ENCODE results near the gene PLEKHN1.
A peak's percentile ranks its signal among the peaks of the same experiment; 100 is the strongest.

The PLEKHN1 gene

DNA sequence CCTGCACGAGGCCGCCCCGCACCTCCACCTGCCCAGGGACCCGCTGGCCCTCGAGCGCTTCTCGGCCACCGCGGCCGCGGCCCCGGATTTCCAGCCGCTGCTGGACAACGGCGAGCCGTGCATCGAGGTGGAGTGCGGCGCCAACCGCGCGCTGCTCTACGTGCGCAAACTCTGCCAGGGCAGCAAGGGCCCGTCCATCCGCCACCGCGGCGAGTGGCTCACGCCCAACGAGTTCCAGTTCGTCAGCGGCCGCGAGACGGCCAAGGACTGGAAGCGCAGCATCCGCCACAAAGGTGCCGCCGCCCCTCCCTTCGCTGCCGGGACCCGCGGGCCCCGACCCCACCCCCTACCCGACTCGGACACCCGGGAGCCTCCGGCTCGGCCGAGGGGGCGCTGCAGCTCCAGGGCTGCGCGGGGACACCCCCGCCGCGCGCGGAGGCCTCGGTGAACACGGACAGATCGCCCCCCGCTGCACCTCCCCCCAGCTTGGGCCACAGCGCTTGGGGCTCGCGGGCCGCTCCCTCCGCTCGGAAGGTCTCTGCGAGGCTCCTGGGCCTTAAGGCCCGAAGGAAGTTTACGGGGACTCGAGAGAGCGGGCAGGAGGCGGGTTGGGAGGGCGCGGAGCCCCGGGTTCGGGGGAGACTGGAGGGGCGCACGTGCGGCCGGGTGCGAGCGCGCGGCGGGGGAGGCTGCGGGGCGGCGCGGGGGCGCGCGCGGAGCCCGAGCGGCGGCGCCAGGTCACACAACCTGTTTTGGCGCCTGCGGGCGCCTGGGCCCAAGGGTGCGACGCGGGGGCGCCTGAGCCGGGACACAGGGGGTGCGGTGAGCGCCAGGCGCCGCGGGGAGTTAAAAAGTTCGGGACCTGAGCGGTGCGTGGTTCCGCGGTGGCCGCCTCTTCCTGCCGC, 41.4 kb upstream of the PLEKHN1 start:
- Mint-ChIP-seq H3K4me3 (peak overlapping the region; percentile 45), H3K27me3 (peaks cover 69% of the 10 kb centered on the region)

DNA sequence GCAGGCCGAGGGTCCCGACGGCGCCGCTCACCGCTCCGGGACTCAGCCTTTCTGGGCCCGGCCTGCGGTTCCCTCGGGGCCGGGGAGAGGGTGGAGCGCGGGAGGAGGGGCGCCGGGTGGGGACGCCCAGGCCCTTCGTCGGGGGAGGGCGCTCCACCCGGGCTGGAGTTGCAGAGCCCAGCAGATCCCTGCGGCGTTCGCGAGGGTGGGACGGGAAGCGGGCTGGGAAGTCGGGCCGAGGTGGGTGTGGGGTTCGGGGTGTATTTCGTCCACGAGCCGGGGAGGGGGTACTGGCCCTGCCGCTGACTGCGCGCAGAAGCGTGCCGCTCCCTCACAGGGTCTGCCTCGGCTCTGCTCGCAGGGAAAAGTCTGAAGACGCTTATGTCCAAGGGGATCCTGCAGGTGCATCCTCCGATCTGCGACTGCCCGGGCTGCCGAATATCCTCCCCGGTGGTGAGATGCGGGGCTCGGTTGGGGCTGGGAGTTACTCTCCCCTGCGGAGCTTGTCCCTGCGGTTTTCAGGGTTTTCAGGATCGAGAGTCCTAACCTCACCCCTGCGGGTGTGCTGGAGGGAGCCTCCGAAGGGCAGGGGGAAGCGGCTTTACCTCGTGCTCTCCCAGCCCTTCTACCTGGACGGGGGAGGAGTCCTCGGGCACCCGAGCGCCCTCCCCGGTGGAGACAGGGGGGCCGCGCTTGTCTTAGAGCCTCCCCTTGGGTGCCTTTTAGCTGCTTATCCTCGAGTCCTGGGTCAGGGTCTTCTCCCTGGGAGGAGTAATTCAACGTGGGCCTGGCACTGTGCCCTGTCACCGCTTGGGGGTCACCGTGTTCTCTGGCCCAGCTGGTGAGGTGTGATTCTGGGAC, 40.5 kb upstream of the PLEKHN1 start:
- peaks cover 61% of the 10 kb centered on the region for H3K27me3 Mint-ChIP-seq
- DNase-seq (ENCODE audit: low spot score in 2 of 2) (no peak), ATAC-seq (replicated peaks; ENCODE audit: extremely low read depth, poor library complexity, severe bottlenecking) (no peak)
- peaks cover 10% of the 10 kb centered on the region for H3K4me1 Mint-ChIP-seq
- peaks cover 6% of the 10 kb centered on the region for H3K36me3 Mint-ChIP-seq (ENCODE audit: insufficient read depth)
- peak overlapping the region; percentile 41 for H3K4me3 Mint-ChIP-seq
- H3K9me3 Mint-ChIP-seq, result no peaks in the 10 kb centered on the region
- H3K27ac Mint-ChIP-seq (ENCODE audit: low read depth), result no peak overlapping the region

More for the DNA sequence above, 41.4 kb upstream of the PLEKHN1 start:
- Mint-ChIP-seq H3K4me1 (peaks cover 10% of the 10 kb centered on the region), H3K9me3 (no peaks in the 10 kb centered on the region), H3K36me3 (ENCODE audit: insufficient read depth) (peaks cover 6% of the 10 kb centered on the region), H3K27ac (ENCODE audit: low read depth) (no peak overlapping the region)
- ATAC-seq (replicated peaks; ENCODE audit: extremely low read depth, poor library complexity, severe bottlenecking), result no peak
- DNase-seq (ENCODE audit: low spot score in 2 of 2), result no peak

DNA sequence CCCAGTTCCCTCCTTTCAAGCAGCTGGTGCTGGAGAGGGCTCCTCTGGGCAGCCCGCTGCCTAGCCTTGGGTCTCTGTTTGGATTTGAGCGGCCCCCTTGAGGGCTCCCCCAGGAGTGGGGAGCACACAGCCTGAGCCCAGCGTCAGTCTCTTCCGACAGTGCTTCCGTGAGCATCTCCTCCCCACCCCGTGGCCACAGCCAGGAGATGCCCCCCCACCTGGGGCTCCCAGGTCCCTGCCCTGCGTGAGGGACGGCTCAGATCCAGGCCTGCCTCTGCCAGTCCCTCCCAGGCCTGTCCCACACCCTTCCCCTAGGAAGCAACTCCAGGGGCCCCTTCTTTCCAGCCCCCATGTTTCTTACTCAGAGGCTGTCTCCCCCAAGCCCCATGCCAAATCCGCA, 39.0 kb upstream of the PLEKHN1 start:
- H3K4me1 Mint-ChIP-seq, result peaks cover 13% of the 10 kb centered on the region
- H3K9me3 Mint-ChIP-seq, result no peaks in the 10 kb centered on the region

DNA sequence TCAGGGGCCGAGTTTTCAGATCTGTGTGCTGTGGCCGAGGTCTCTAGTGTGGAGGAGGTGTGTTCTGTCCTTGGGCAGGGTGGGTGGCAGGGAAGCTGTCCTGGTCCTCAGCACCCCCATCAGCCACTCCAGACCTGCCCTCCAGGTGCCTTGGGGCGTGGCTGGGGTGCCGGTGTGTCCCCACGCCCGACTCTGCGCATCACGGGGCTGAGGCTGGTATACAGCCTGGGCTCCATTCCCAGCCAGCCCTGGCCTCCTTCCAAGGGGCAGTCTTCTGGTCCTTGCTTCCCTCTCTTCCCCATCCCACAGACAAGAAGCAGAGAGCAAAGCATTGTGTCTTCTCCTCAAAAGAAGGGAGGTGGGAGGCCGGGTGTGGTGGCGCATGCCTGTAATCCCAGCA, 38.5 kb upstream of the PLEKHN1 start:
- peaks cover 6% of the 10 kb centered on the region for H3K36me3 Mint-ChIP-seq (ENCODE audit: insufficient read depth)
- no peak for ATAC-seq (replicated peaks; ENCODE audit: extremely low read depth, poor library complexity, severe bottlenecking)
- no peak overlapping the region for H3K27ac Mint-ChIP-seq (ENCODE audit: low read depth)
- peaks cover 13% of the 10 kb centered on the region for H3K4me1 Mint-ChIP-seq
- no peak overlapping the region for H3K4me3 Mint-ChIP-seq
- DNase-seq (ENCODE audit: low spot score in 2 of 2), result no peak
- no peaks in the 10 kb centered on the region for H3K9me3 Mint-ChIP-seq
- peaks cover 52% of the 10 kb centered on the region for H3K27me3 Mint-ChIP-seq

More for the DNA sequence above, 39.0 kb upstream of the PLEKHN1 start:
- Mint-ChIP-seq H3K4me3 (no peak overlapping the region), H3K27ac (ENCODE audit: low read depth) (no peak overlapping the region), H3K36me3 (ENCODE audit: insufficient read depth) (peaks cover 6% of the 10 kb centered on the region), H3K27me3 (peaks cover 57% of the 10 kb centered on the region)
- DNase-seq (ENCODE audit: low spot score in 2 of 2) (no peak), ATAC-seq (replicated peaks; ENCODE audit: extremely low read depth, poor library complexity, severe bottlenecking) (no peak)

DNA sequence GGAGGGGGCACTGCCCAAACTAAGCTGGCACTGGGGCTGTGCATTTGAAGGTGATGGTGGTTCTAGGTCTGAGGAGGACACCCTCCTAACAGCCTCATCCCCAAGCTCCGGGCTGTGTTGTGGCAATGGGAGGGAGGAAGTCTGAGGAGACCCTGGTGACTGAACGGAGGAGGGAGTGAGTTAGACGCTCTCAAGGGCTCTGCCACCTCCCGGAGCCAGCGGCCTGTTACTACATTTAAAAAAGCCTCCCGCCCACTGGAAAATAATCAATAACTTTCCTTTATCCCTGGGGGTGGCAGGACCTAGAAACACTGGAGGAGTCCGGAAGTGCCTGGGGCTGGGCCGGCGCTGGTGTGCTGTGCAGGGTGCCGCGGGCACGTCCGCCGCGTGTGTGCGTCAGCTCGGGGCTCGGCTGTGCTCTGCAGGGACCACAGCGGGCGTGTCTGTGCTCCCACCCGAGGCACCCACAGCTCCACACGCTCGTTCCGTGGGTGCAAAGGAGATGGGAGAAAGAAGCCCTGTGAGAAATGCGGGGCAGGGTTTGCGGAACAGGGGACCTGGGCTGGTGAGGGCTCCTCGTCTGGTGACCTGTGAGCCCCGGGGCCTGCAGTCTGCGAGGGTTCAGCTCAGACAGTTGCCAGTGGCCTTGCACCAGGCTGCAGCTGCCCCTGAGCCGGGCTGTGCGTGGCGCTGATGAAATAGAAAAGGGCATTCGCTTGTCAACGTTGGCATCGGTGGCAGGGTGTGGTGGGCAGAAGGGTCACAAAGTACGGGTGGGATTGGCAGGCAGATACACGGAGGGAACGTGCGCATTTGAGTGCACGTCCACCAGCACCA, 37.2 kb upstream of the PLEKHN1 start:
- Mint-ChIP-seq H3K27me3 (peaks cover 45% of the 10 kb centered on the region), H3K27ac (ENCODE audit: low read depth) (no peak overlapping the region), H3K9me3 (no peaks in the 10 kb centered on the region), H3K4me1 (peaks cover 7% of the 10 kb centered on the region), H3K36me3 (ENCODE audit: insufficient read depth) (peaks cover 4% of the 10 kb centered on the region), H3K4me3 (no peak overlapping the region)
- DNase-seq (ENCODE audit: low spot score in 2 of 2) (no peak), ATAC-seq (replicated peaks; ENCODE audit: extremely low read depth, poor library complexity, severe bottlenecking) (no peak)

DNA sequence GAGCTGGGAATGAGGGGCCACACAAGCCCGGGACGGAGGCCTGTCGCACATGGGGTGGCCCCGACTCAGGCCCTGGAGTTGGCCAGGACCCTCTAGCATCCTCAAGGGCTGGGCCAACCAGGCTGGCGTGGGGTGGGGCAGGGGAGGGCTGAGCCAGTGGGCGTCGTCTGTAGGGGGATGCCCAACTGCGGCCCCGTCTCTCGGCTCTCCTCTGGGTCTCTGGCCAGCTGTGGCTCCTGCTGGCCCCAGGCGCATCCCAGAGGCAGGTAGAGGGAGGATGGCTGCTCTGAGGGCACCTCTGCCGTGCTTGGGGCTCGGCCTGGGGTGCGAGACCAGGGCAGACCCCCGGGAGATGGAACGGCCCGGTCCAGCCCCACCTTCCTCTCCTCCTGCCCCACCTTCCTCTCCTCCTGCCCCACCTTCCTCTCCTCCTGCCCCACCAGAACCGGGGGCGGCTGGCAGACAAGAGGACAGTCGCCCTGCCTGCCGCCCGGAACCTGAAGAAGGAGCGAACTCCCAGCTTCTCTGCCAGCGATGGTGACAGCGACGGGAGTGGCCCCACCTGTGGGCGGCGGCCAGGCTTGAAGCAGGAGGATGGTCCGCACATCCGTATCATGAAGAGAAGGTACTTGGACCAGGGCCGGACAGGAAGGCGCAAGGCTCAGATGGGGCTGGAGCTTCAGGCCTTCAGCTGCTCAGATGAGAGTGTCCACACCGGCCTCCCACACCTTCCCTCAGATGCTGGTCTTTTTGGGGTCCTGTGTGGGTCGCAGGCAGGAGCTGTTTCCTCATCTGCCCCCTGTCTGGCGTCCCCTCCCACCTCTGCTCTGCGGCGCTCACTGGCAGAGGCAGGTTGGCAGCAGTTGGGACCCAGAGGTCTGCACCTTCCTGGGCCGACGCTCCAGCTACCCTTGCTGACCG, 36.3 kb upstream of the PLEKHN1 start:
- H3K4me1 Mint-ChIP-seq, result peaks cover 7% of the 10 kb centered on the region
- DNase-seq (ENCODE audit: low spot score in 2 of 2) (no peak), ATAC-seq (replicated peaks; ENCODE audit: extremely low read depth, poor library complexity, severe bottlenecking) (no peak)
- peaks cover 49% of the 10 kb centered on the region for H3K27me3 Mint-ChIP-seq
- no peak overlapping the region for H3K27ac Mint-ChIP-seq (ENCODE audit: low read depth)
- H3K36me3 Mint-ChIP-seq (ENCODE audit: insufficient read depth), result peaks cover 4% of the 10 kb centered on the region
- no peaks in the 10 kb centered on the region for H3K9me3 Mint-ChIP-seq
- H3K4me3 Mint-ChIP-seq, result no peak overlapping the region

DNA sequence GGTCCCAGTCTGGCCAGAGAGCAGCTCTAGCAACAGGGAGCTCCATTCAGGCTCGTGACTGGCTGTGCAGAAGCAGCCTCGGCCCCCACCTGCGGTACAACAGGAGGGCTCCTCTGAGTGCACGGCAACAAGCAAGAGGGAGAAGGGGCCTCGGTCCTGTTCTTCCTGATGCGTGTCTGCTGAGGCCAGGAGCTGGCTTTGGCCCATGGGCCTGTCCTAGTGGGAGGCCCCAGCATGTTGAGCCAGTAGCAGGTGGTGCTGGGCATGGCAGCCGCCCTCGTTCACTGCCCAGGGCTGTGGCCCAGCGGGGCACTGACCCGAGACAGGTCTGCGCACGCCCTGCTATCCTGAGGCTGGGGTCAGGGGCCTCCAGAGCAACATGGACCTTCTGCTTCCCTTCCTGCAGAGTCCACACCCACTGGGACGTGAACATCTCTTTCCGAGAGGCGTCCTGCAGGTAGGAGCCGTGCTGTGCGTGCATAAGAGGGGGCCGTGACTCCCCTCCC, 35.6 kb upstream of the PLEKHN1 start:
- no peak overlapping the region for H3K4me3 Mint-ChIP-seq
- DNase-seq (ENCODE audit: low spot score in 2 of 2) (no peak), ATAC-seq (replicated peaks; ENCODE audit: extremely low read depth, poor library complexity, severe bottlenecking) (no peak)
- H3K4me1 Mint-ChIP-seq, result peaks cover 7% of the 10 kb centered on the region
- H3K9me3 Mint-ChIP-seq, result no peaks in the 10 kb centered on the region
- no peak overlapping the region for H3K27ac Mint-ChIP-seq (ENCODE audit: low read depth)
- peaks cover 4% of the 10 kb centered on the region for H3K36me3 Mint-ChIP-seq (ENCODE audit: insufficient read depth)
- H3K27me3 Mint-ChIP-seq, result peaks cover 55% of the 10 kb centered on the region

DNA sequence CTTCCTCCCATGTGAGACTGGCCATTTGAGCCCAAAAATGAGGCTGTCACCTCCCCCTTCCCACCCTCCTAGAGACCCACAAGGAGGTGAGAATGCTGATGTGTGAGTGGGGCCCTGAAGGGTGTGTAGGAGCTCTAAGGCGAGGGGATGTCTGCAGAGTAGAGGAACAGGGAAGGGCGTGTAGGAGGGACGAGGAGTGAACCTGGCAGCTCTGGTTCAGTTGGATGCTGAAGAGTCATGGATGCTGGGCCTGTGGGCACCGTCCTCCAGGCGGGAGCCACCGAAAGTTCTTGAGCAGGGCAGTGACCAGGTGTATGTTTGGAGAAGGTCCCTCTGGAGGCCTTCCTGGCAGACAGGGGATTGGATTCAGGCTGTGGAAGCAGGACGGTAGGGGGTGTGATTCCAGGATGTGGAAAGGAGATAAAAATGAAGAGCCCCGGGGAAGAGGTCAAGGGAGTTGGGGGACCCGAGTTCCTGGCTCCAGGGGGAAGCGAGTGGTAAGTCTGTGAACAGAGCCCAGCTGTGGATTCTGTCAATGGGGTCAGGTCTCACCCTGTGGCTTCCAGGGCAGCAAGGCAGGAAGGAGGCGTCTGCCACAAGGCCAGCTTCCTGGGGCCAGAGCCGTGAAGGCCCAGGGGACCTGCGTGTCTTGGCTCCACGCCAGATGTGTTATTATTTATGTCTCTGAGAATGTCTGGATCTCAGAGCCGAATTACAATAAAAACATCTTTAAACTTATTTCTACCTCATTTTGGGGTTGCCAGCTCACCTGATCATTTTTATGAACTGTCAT, 34.7 kb upstream of the PLEKHN1 start:
- H3K27ac Mint-ChIP-seq (ENCODE audit: low read depth), result peak overlapping the region; percentile 9

DNA sequence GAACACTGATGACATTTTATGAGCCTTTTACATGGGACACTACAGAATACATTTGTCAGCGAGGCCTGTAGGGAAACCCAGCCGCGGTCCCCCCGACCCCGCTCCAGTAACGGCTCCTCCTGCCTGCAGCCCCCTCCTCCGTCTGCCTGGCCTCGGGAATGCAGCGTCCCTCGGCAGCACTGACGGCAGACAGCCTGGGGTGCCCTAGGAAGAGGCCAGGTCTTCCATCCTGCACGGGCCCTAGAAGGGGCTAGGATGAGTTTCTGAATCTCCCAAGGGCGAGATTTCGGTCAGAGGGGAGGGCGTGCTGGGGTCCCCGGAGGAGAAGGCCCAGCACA, 34.1 kb upstream of the PLEKHN1 start:
- DNase-seq (ENCODE audit: low spot score in 2 of 2), result no peak
- Mint-ChIP-seq H3K9me3 (no peaks in the 10 kb centered on the region), H3K27me3 (peaks cover 41% of the 10 kb centered on the region)

More for the DNA sequence above, 34.7 kb upstream of the PLEKHN1 start:
- Mint-ChIP-seq H3K9me3 (no peaks in the 10 kb centered on the region), H3K4me3 (no peak overlapping the region), H3K4me1 (peaks cover 7% of the 10 kb centered on the region), H3K27me3 (peaks cover 47% of the 10 kb centered on the region), H3K36me3 (ENCODE audit: insufficient read depth) (peaks cover 1% of the 10 kb centered on the region)
- DNase-seq (ENCODE audit: low spot score in 2 of 2) (no peak), ATAC-seq (replicated peaks; ENCODE audit: extremely low read depth, poor library complexity, severe bottlenecking) (no peak)

DNA sequence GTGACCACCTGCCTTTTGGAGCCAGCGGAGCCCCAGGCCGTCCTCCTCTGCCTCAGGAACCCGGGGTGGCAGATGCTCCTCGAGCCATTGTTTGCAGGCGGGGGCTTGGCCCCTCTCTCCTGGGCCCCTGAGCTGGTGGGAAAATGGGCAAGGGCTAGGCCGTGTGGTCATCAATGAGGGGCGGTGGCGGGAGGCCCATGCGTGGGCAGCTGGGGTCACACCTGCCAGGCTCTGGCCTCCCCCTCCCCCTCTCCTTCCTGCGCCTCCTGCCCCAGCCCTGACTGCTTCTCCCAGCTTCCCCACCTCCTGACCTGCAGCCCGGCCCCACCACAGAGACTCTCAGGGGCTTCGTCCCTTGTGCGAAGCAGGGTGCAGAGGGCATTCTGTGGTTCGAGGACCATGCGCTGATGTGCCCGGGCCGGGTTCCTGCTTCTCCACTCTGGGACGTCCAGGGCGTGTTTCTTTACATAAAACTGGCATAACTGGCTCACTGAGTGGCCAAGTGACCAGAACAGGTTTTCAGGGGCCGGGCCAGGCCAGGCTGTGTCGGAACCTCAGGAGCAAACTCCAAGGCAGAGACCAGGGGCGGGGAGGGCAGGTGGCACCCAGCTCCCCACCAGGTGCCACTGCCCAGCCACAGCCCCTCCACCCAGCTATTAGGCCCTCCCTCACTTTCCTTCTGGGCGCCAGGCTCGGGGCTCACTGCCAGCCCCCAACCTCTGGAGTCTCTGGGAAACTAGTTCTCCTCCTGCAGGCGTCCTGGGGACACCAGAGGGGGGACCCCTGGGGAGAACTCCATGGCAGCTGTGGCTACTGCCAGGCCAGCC, 33.3 kb upstream of the PLEKHN1 start:
- ATAC-seq (replicated peaks; ENCODE audit: extremely low read depth, poor library complexity, severe bottlenecking), result no peak
- Mint-ChIP-seq H3K4me1 (peaks cover 11% of the 10 kb centered on the region), H3K4me3 (no peak overlapping the region), H3K27ac (ENCODE audit: low read depth) (no peak overlapping the region), H3K36me3 (ENCODE audit: insufficient read depth) (peaks cover 1% of the 10 kb centered on the region), H3K9me3 (no peaks in the 10 kb centered on the region), H3K27me3 (peaks cover 38% of the 10 kb centered on the region)
- no peak for DNase-seq (ENCODE audit: low spot score in 2 of 2)

More for the DNA sequence above, 34.1 kb upstream of the PLEKHN1 start:
- Mint-ChIP-seq H3K4me3 (no peak overlapping the region), H3K27ac (ENCODE audit: low read depth) (no peak overlapping the region), H3K4me1 (peaks cover 7% of the 10 kb centered on the region), H3K36me3 (ENCODE audit: insufficient read depth) (peaks cover 2% of the 10 kb centered on the region)
- ATAC-seq (replicated peaks; ENCODE audit: extremely low read depth, poor library complexity, severe bottlenecking), result no peak

Measured in central memory CD8-positive, alpha-beta T cell (primary cell).